Tibial nerve (tissue), 3 donors: ENCODE results near the gene ZNF230.

ENCODE experiments used
- CTCF ChIP-seq, 5 experiments: fragments of 200-600 bp in 3 of 5; fragments of 450-650 bp in 2 of 5; sonication (generic) in 3 of 5; IDR thresholded peaks; one replicate each; pipeline ENCODE4 v1.5.1; 2016 to 2019; ENCODE audit warnings: antibody characterized with exemption in 5 of 5, mild to moderate bottlenecking in 3 of 5, moderate library complexity in 2 of 5
- POLR2A ChIP-seq, 2 donors: fragments of 450-650 bp; IDR thresholded peaks; one replicate each; pipeline ENCODE4 v1.6.1; 2017; ENCODE audit warnings: antibody characterized with exemption in 2 of 2, mild to moderate bottlenecking in 2 of 2, moderate library complexity in 2 of 2

DNA sequence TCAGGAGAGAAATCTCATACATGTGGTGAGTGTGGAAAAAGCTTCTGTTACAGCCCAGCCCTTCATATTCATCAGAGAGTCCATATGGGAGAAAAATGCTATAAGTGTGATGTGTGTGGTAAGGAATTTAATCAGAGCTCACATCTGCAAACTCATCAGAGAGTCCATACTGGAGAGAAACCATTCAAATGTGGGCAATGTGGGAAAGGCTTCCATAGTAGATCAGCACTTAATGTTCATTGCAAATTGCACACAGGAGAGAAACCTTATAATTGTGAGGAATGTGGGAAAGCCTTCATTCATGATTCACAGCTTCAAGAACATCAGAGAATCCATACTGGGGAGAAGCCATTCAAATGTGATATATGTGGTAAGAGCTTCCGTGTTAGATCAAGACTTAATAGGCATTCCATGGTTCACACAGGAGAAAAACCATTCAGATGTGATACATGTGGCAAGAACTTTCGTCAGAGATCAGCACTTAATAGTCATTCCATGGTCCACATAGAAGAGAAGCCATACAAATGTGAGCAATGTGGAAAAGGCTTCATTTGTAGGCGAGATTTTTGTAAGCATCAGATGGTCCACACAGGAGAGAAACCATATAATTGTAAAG, 36.6 kb upstream of the ZNF230 start:
- no peak for TF ChIP-seq CTCF (IDR thresholded peaks at IDR 0.05)
- no peak for TF ChIP-seq POLR2A (IDR thresholded peaks at IDR 0.05)
